Measurements from ENCODE around the gene PRSS36. TPM values are rescaled to one million over a fixed set of nuclear protein-coding genes. Genes with fewer than 3 reads are reported as not detected.

Gene PRSS36
- polyA plus RNA-seq, 1 donor from 2014 or later, result 2.0 TPM

DNA sequence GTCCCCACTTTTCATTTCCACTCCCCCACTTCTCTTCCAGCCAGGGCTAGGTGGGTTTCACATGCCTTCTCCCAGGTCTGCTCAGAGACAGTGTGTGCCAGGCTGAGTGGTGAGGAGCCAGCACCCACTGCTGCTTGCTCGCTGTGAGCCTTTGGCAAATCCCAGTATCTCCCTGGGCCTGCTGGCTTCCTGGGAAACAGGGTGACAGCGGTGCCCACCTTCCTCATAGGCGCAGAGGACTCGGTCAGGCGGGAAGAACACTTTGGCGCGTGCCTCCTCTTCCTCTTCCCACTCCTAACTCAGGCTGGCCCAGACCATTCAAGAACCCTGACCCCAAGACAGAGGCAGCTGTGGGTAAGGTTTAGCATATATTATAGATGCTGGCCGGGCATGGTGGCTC, 60.7 kb downstream of the PRSS36 start:
- no peaks in the 10 kb centered on the region for H3F3A ChIP-seq (ENCODE audit: insufficient read depth, low read length, poor library complexity, severe bottlenecking)
- H3K36me3 ChIP-seq (ENCODE audit: insufficient read depth, low read length), result no peaks in the 10 kb centered on the region
- TF ChIP-seq MXI1 (conservative IDR thresholded peaks at IDR 0.05; ENCODE audit: poor library complexity, severe bottlenecking) (no peak), EZH2 (IDR thresholded peaks at IDR 0.05; ENCODE audit: borderline replicate concordance, insufficient read depth, low read length, poor library complexity, severe bottlenecking) (no peak), TAF1 (IDR thresholded peaks at IDR 0.05; ENCODE audit: low read depth) (no peak), POLR2AphosphoS5 (IDR thresholded peaks at IDR 0.05) (no peak), SMC3 (conservative IDR thresholded peaks at IDR 0.05; ENCODE audit: poor library complexity) (no peak), RAD21 (conservative IDR thresholded peaks at IDR 0.05) (no peak), EP300 (conservative IDR thresholded peaks at IDR 0.05; ENCODE audit: poor library complexity, severe bottlenecking) (no peak)
- TF ChIP-seq, protein P1, sequence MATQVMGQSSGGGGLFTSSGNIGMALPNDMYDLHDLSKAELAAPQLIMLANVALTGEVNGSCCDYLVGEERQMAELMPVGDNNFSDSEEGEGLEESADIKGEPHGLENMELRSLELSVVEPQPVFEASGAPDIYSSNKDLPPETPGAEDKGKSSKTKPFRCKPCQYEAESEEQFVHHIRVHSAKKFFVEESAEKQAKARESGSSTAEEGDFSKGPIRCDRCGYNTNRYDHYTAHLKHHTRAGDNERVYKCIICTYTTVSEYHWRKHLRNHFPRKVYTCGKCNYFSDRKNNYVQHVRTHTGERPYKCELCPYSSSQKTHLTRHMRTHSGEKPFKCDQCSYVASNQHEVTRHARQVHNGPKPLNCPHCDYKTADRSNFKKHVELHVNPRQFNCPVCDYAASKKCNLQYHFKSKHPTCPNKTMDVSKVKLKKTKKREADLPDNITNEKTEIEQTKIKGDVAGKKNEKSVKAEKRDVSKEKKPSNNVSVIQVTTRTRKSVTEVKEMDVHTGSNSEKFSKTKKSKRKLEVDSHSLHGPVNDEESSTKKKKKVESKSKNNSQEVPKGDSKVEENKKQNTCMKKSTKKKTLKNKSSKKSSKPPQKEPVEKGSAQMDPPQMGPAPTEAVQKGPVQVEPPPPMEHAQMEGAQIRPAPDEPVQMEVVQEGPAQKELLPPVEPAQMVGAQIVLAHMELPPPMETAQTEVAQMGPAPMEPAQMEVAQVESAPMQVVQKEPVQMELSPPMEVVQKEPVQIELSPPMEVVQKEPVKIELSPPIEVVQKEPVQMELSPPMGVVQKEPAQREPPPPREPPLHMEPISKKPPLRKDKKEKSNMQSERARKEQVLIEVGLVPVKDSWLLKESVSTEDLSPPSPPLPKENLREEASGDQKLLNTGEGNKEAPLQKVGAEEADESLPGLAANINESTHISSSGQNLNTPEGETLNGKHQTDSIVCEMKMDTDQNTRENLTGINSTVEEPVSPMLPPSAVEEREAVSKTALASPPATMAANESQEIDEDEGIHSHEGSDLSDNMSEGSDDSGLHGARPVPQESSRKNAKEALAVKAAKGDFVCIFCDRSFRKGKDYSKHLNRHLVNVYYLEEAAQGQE (IDR thresholded peaks at IDR 0.05; ENCODE audit: borderline replicate concordance), result no peak
- TF ChIP-seq, protein P2, sequence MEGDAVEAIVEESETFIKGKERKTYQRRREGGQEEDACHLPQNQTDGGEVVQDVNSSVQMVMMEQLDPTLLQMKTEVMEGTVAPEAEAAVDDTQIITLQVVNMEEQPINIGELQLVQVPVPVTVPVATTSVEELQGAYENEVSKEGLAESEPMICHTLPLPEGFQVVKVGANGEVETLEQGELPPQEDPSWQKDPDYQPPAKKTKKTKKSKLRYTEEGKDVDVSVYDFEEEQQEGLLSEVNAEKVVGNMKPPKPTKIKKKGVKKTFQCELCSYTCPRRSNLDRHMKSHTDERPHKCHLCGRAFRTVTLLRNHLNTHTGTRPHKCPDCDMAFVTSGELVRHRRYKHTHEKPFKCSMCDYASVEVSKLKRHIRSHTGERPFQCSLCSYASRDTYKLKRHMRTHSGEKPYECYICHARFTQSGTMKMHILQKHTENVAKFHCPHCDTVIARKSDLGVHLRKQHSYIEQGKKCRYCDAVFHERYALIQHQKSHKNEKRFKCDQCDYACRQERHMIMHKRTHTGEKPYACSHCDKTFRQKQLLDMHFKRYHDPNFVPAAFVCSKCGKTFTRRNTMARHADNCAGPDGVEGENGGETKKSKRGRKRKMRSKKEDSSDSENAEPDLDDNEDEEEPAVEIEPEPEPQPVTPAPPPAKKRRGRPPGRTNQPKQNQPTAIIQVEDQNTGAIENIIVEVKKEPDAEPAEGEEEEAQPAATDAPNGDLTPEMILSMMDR (IDR thresholded peaks at IDR 0.05; ENCODE audit: poor library complexity, severe bottlenecking), result no peak

More for the DNA sequence above, 60.7 kb downstream of the PRSS36 start:
- Histone ChIP-seq H2AFZ (ENCODE audit: low read depth, low read length) (no peak overlapping the region), H3K9me2 (ENCODE audit: insufficient read depth, low read length) (no peaks in the 10 kb centered on the region), H3K9me3 (ENCODE audit: low read length) (no peaks in the 10 kb centered on the region), H3K9ac (ENCODE audit: low read length) (no peak overlapping the region), H4K20me1 (ENCODE audit: insufficient read depth) (no peaks in the 10 kb centered on the region), H3K27me3 (ENCODE audit: insufficient read depth, low read depth, low read length) (no peaks in the 10 kb centered on the region), H3K79me2 (replicated peaks; ENCODE audit: insufficient read depth, low read length) (peaks cover 11% of the 10 kb centered on the region), H3K4me2 (ENCODE audit: low read length) (no peak overlapping the region), H3K4me3 (ENCODE audit: low read length) (no peak overlapping the region), H3K27ac (ENCODE audit: low read length) (no peak overlapping the region)

Small RNA genes within 50 kb of the gene (small RNA-seq; reads per million reads assigned to genes)
- gene AC009088.4, result 0 reads per million in 3 experiments
- 0 reads per million in 3 experiments for gene NDUFA3P6

Other genes with a start within 250 kb of the PRSS36 start
- 99.6 and 124 TPM in 2 replicates for gene FBXL19, start 226.5 kb downstream of the PRSS36 start, polyA plus RNA-seq
- gene ORAI3, start 201.0 kb downstream of the PRSS36 start, polyA plus RNA-seq, result 5.7 and 7.3 TPM in 2 replicates
- gene SETD1A, start 192.3 kb downstream of the PRSS36 start, polyA plus RNA-seq, result 1.4 and 3.3 TPM in 2 replicates
- gene HSD3B7, start 164.9 kb downstream of the PRSS36 start, polyA plus RNA-seq, result 1.5 and 3.4 TPM in 2 replicates
- gene STX1B, start 139.4 kb downstream of the PRSS36 start, polyA plus RNA-seq, result 4.5 and 9.2 TPM in 2 replicates
- 32.2 and 38.3 TPM in 2 replicates for gene STX4, start 116.5 kb downstream of the PRSS36 start, polyA plus RNA-seq
- gene ZNF668, start 75.8 kb downstream of the PRSS36 start, polyA plus RNA-seq, result 17.8 and 21.3 TPM in 2 replicates
- 6.7 and 8.5 TPM in 2 replicates for gene ZNF646, start 75.6 kb downstream of the PRSS36 start, polyA plus RNA-seq
- 9.3 and 13.6 TPM in 2 replicates for gene PRSS53, start 61.1 kb downstream of the PRSS36 start, polyA plus RNA-seq
- 103 and 105 TPM in 2 replicates for gene VKORC1, start 55.3 kb downstream of the PRSS36 start, polyA plus RNA-seq
- 21.3 and 26.8 TPM in 2 replicates for gene BCKDK, start 41.7 kb downstream of the PRSS36 start, polyA plus RNA-seq
- gene KAT8, start 32.4 kb downstream of the PRSS36 start, polyA plus RNA-seq, result 98.0 and 132 TPM in 2 replicates
- not detected in 2 replicates for gene PRSS8, start 14.3 kb downstream of the PRSS36 start, polyA plus RNA-seq
- 53.9 and 54.3 TPM in 2 replicates for gene FUS, start 30.1 kb upstream of the PRSS36 start, polyA plus RNA-seq
- gene PYCARD, start 52.7 kb upstream of the PRSS36 start, polyA plus RNA-seq, result not detected in 2 replicates
- 0.05 TPM in 1 of 2 replicates, not detected in the other for gene TRIM72, start 64.1 kb upstream of the PRSS36 start, polyA plus RNA-seq
- not detected in 2 replicates for gene PYDC1, start 67.1 kb upstream of the PRSS36 start, polyA plus RNA-seq
- gene ITGAM, start 109.9 kb upstream of the PRSS36 start, polyA plus RNA-seq, result not detected in 2 replicates
- not detected in 2 replicates for gene ITGAX, start 205.1 kb upstream of the PRSS36 start, polyA plus RNA-seq
- gene ITGAD, start 243.3 kb upstream of the PRSS36 start, polyA plus RNA-seq, result not detected in 2 replicates

Measured in neural cell (in vitro differentiated cells).